ENCODE data around the gene PDE4D. TPM values are rescaled to one million over a fixed set of nuclear protein-coding genes. Genes with fewer than 3 reads are reported as not detected.

PDE4D gene
- total RNA-seq, 1 donor from 2014 or later: 28.2 TPM

- Mint-ChIP-seq H3K4me1 (no peaks in the 10 kb centered on the region), H3K36me3 (ENCODE audit: low read depth) (peaks cover 19% of the 10 kb centered on the region), H3K27ac (no peak overlapping the region), H3K4me3 (no peak overlapping the region), H3K9me3 (peaks cover 32% of the 10 kb centered on the region), H3K27me3 (peaks cover 2% of the 10 kb centered on the region)
- DNase-seq: no peak
- POLR2A ChIA-PET: no interaction called here
- no peak for TF ChIP-seq CTCF (IDR thresholded peaks at IDR 0.05)
- ATAC-seq (ENCODE audit: low read depth): no peak
- intact Hi-C loops (cut with micrococcal nuclease): no loop called here
- CTCF ChIA-PET: interaction anchor here (1.3 to 1.6 kb wide), 2 partner anchors 183 to 184 kb away, joined by 4 to 6 read pairs; no protein-coding TSS in a partner anchor
Measured at GRCh38 chr5:59371525-59372127, 521.9 kb downstream of the PDE4D start.

GRCh38 chr5:59368951-59369350 is 524.6 kb downstream of the PDE4D start:
- ChIA-PET POLR2A (no interaction called here), CTCF (interaction anchor here (1.5 to 3.5 kb wide), 2 partner anchors 178 to 181 kb away, joined by 3 to 31 read pairs; no protein-coding TSS in a partner anchor)
- H3K27ac Mint-ChIP-seq: no peak overlapping the region
- TF ChIP-seq CTCF (IDR thresholded peaks at IDR 0.05): no peak
- H3K36me3 Mint-ChIP-seq (ENCODE audit: low read depth): peaks cover 5% of the 10 kb centered on the region
- no peak overlapping the region for H3K4me3 Mint-ChIP-seq
- peaks cover 10% of the 10 kb centered on the region for H3K9me3 Mint-ChIP-seq
- intact Hi-C loops (cut with micrococcal nuclease): loop anchor here (5.0 kb wide), 1 partner anchor 482 kb away; no protein-coding TSS in a partner anchor
- peaks cover 2% of the 10 kb centered on the region for H3K27me3 Mint-ChIP-seq
- no peak for ATAC-seq (ENCODE audit: low read depth)
- H3K4me1 Mint-ChIP-seq: no peaks in the 10 kb centered on the region
- DNase-seq: no peak

GRCh38 chr5:59367791-59368394 is 525.6 kb downstream of the PDE4D start:
- CTCF ChIA-PET: interaction anchor here (0.7 to 3.5 kb wide), 17 partner anchors 10 to 481 kb away, joined by 3 to 31 read pairs (median 3); no protein-coding TSS in a partner anchor
- no peak for TF ChIP-seq CTCF (IDR thresholded peaks at IDR 0.05)
- ATAC-seq (ENCODE audit: low read depth): no peak
- H3K9me3 Mint-ChIP-seq: no peaks in the 10 kb centered on the region
- H3K4me3 Mint-ChIP-seq: no peak overlapping the region
- H3K27me3 Mint-ChIP-seq: peaks cover 2% of the 10 kb centered on the region
- intact Hi-C loops (cut with micrococcal nuclease): loop anchor here (1.0 to 5.0 kb wide), 2 partner anchors 180 to 481 kb away; no protein-coding TSS in a partner anchor
- no peaks in the 10 kb centered on the region for H3K4me1 Mint-ChIP-seq
- no peak for DNase-seq
- H3K27ac Mint-ChIP-seq: no peak overlapping the region
- no peaks in the 10 kb centered on the region for H3K36me3 Mint-ChIP-seq (ENCODE audit: low read depth)
- POLR2A ChIA-PET: no interaction called here

GRCh38 chr5:59366784-59367183 is 526.7 kb downstream of the PDE4D start:
- intact Hi-C loops (cut with micrococcal nuclease): loop anchor here (1.0 to 5.0 kb wide), 2 partner anchors 178 to 479 kb away; no protein-coding TSS in a partner anchor
- Mint-ChIP-seq H3K4me3 (no peak overlapping the region), H3K36me3 (ENCODE audit: low read depth) (no peaks in the 10 kb centered on the region), H3K9me3 (no peaks in the 10 kb centered on the region), H3K4me1 (no peaks in the 10 kb centered on the region), H3K27ac (no peak overlapping the region), H3K27me3 (peaks cover 2% of the 10 kb centered on the region)
- TF ChIP-seq CTCF (IDR thresholded peaks at IDR 0.05): no peak
- ChIA-PET POLR2A (no interaction called here), CTCF (interaction anchor here (0.9 to 3.5 kb wide), 4 partner anchors 8 to 185 kb away, joined by 3 to 31 read pairs (median 6); no protein-coding TSS in a partner anchor)
- no peak for ATAC-seq (ENCODE audit: low read depth)
- no peak for DNase-seq

GRCh38 chr5:59362438-59362837 is 531.1 kb downstream of the PDE4D start:
- Mint-ChIP-seq H3K9me3 (no peaks in the 10 kb centered on the region), H3K4me1 (no peaks in the 10 kb centered on the region), H3K4me3 (no peak overlapping the region), H3K27me3 (no peaks in the 10 kb centered on the region), H3K36me3 (ENCODE audit: low read depth) (no peaks in the 10 kb centered on the region), H3K27ac (no peak overlapping the region)
- ChIA-PET POLR2A (no interaction called here), CTCF (no interaction called here)
- no peak for TF ChIP-seq CTCF (IDR thresholded peaks at IDR 0.05)
- ATAC-seq (ENCODE audit: low read depth): no peak
- DNase-seq: no peak
- intact Hi-C loops (cut with micrococcal nuclease): no loop called here
